IgD-negative memory B cell (primary cell): ENCODE results near the gene CPNE5. TPM values are rescaled to one million over a fixed set of nuclear protein-coding genes. Genes with fewer than 3 reads are reported as not detected.
A peak's percentile ranks its signal among the peaks of the same experiment; 100 is the strongest.
"Not testable (repeated sequence)": the region's sequence is repeated elsewhere in the genome, so short reads cannot be mapped to it uniquely, and the experiment has no call there.

Experiments
- H3K27ac Mint-ChIP-seq, 3 donors: one replicate each; pipeline ENCODE4 v1.8.0; 2020 to 2022; ENCODE audit warnings: mild to moderate bottlenecking in 3 of 3, mixed read lengths in 3 of 3, moderate library complexity in 1 of 3
- H3K27me3 Mint-ChIP-seq: one replicate; pipeline ENCODE4 v1.8.0; 2021; ENCODE audit warnings: mixed read lengths
- H3K36me3 Mint-ChIP-seq: one replicate; pipeline ENCODE4 v1.8.0; 2020; ENCODE audit warnings: mild to moderate bottlenecking, mixed read lengths
- H3K4me1 Mint-ChIP-seq, 3 donors: one replicate each; pipeline ENCODE4 v1.8.0; 2020 to 2022; ENCODE audit warnings: mixed read lengths in 3 of 3, mild to moderate bottlenecking in 1 of 3
- H3K4me3 Mint-ChIP-seq, 4 donors: one replicate each; pipeline ENCODE4 v1.8.0; 2020 to 2022; ENCODE audit warnings: mild to moderate bottlenecking in 4 of 4, mixed read lengths in 4 of 4, moderate library complexity in 3 of 4
- H3K9me3 Mint-ChIP-seq, 3 donors: one replicate each; pipeline ENCODE4 v1.8.0; 2020 to 2021; ENCODE audit warnings: mixed read lengths in 3 of 3, mild to moderate bottlenecking in 1 of 3
- polyA plus RNA-seq: library from polyadenylated mRNA; unstranded; fragments of 300-500 nt; fragmentation: Illumina TruSeq; gene quantifications from one replicate; pipeline ENCODE4 v1.2.3, GENCODE V29; 2021

The CPNE5 gene
- polyA plus RNA-seq, 1 donor from 2014 or later = 280 TPM

DNA sequence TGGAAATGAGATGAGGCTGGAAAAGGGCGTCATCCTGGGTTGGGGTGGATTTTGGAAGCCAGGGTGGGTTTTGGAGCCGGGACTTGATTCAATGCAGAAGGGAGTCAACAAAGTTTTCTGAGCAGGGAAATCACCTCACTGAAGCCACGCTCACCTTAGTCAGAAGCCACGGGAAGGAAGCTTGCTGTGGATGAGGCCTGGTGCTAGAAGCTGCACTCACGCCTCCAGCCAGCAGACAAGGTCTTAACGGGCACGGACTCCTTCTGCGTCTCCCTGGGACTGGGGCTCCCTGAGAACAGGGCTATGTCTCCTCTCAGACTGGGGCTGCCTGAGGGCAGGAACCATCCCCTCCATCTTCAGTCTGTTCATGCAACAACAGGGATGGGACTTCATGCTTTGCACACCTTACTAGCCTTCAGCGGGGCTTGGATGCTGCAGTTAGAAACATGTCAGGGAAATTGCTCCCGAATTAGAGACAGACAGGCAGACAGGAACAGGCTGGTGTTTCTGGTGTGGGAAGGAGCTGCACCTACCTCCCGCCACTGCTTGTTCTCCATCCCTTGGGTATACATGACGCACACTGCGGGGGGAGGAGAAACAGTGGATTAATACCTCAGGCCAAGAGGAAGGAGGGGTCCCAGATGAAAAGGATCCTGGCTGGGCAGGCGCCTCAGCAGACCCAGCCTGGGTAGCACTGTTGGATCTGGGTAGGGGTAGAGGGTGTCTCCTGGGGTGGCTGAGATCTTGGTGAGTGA lies 17.5 kb downstream of the CPNE5 start:
- peaks cover 0 to 3% (median 0%) of the 10 kb centered on the region in 3 donors for H3K4me1 Mint-ChIP-seq
- no peaks in the 10 kb centered on the region for H3K36me3 Mint-ChIP-seq
- peaks cover 0 to 2% (median 0%) of the 10 kb centered on the region in 3 donors for H3K9me3 Mint-ChIP-seq
- no peak overlapping the region for H3K4me3 Mint-ChIP-seq
- H3K27me3 Mint-ChIP-seq = peaks cover 20% of the 10 kb centered on the region
- peak overlapping the region in 1 of 3 donors; percentile 85 for H3K27ac Mint-ChIP-seq

DNA sequence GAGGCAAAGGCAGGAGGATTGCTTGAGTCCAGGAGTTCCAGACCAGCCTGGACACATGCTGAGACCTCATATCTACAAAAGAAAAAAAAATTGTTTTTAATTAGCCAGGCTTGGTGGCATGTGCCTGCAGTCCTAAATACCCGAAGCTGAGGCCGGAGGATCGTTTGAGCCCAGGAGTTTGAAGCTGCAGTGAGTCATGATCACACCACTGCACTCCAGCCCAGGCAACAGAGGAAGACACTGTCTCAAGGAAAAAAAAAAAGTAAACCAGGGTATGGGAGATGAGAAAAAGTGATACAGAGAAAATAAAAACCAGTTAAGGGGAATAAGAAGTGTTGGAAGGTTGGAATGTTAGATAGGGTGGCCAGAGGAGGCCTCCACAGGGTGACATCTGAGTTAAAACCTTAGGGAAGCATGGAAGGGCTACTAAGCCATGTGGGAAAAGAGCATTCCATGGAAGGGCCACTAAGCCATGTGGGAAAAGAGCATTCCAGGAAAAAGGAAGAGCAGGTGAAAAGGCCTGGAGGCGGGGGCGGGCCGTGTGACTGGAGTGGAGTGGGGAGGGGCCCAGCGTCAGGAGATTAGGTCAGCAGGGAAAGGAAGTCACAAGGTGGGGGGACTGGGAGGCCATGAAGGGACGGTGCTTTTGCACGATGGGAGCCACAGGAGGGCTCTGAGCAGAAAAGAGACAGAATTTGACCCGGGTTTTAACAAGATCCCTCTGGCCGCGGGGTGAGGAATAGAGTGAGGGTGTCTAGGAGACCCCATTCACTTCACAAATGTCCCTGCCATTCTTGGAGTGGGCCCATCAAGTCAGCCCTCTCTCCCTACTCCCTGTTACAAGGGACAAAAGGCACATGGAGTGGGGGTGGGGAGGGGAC lies 18.3 kb downstream of the CPNE5 start:
- Mint-ChIP-seq H3K4me3 (peak overlapping the region in 1 of 4 donors; percentile 71), H3K27me3 (peaks cover 13% of the 10 kb centered on the region), H3K4me1 (no peaks in the 10 kb centered on the region), H3K9me3 (peaks cover 0 to 2% (median 0%) of the 10 kb centered on the region in 3 donors), H3K27ac (no peak overlapping the region), H3K36me3 (no peaks in the 10 kb centered on the region)

DNA sequence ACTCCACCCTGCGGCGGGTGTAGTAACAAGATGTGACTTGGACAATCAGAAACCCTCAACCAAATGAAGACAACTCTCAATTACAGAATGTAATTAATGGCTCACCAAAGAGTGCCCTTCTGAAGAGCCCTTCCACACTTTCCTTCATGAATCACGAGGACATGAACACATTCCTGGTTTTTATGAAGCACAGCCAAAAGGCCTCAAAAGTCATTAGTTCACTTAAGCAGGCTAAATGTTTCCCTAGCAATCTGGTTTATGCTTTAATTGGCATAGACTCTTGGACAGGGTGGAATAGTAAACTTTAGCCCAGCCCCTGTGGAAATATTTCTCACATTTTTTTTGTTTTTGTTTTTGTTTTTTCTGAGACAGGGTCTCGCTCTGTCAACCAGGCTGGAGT lies 20.5 kb downstream of the CPNE5 start:
- Mint-ChIP-seq H3K4me3 (no peak overlapping the region), H3K27me3 (peaks cover 7% of the 10 kb centered on the region), H3K27ac (no peak overlapping the region), H3K36me3 (no peaks in the 10 kb centered on the region), H3K4me1 (no peaks in the 10 kb centered on the region), H3K9me3 (no peaks in the 10 kb centered on the region)

DNA sequence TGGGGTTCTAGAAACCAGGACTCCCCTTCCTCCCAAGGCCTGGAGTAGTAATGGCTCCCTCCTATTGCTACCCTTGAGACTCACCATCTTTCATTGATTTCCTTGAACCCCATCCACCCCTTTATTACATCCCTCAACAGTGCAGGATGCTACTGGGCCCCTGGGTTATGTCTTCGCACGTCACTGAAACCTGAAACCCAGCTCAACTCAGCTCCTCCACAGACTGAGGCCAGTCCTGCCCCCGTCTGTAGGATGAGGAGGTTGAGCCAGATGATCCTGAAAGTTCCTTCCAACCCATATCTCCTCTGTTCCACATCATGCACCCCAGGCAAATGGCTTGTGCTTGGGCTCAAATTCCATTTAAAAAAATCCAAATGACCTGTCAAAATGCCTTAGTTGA lies 21.4 kb downstream of the CPNE5 start:
- H3K9me3 Mint-ChIP-seq = no peaks in the 10 kb centered on the region
- no peaks in the 10 kb centered on the region for H3K4me1 Mint-ChIP-seq
- peaks cover 7% of the 10 kb centered on the region for H3K27me3 Mint-ChIP-seq
- H3K4me3 Mint-ChIP-seq = no peak overlapping the region
- no peak overlapping the region for H3K27ac Mint-ChIP-seq
- no peaks in the 10 kb centered on the region for H3K36me3 Mint-ChIP-seq

DNA sequence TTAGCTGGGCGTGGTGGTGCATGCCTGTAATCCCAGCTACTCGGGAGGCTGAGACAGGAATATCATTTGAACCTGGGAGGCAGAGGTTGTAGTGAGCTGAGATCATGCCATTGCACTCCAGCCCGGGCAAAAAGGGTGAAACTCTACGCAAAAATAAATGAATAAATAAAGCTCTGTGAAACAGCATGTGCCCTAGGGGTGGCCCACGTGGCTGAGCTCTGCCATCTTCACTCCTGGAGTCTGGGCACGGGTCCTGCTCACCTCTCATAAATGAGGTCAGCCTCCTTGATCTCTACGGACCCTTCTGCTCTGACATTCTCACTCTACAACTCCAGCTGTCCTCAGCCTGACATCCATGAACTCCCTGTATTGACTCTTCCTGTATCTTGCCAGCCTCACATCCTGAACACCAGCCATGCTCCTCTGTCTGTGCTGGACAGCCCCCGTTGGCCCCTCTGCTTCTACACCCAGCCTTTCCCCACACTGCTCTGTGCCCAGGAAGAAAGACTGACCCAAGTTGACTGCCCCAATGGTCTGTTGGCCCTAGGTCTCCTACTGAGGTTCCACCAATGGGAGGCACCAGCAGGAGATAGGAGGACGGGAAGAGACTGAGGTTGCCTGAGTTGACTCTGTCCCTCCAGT lies 21.9 kb downstream of the CPNE5 start:
- Mint-ChIP-seq H3K4me3 (no peak overlapping the region), H3K9me3 (no peaks in the 10 kb centered on the region)

DNA sequence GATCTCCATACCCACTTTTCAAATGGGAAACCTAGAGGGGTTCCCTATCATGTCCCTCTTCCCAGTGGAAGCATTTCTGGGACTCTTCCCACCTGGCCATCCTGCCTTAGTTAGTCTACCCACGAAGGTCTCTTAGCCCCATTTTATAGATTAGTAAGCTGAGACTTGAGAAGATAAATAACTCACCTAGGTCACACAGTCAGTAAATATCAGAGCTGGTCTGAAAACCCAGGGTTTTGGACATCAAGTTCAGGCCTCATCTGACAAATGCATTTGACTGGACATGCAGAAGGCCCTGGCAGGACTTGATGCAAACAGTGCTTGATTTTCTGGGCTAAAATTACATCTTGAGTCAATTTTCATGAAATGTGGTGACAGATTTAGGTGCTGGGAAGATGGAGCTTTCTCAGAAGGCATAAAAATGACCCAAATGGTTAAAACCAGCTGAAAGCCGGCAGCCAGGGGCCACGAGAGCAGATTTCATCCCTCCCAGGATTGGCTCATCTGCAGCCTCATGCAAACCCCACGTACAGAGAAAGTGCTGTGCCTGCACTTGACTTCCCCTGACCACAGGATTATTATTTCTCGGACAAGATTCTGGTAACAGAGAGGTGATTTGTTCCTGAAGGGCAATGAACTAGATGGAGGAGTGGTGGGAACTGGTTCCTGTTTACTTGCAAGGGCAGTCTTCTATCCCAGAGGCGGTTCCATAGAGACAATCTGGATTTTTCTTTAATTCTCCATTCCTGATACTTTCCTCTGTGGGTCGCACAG lies 23.1 kb downstream of the CPNE5 start:
- H3K36me3 Mint-ChIP-seq = no peaks in the 10 kb centered on the region
- H3K4me1 Mint-ChIP-seq = no peaks in the 10 kb centered on the region
- no peaks in the 10 kb centered on the region for H3K9me3 Mint-ChIP-seq
- H3K27ac Mint-ChIP-seq = no peak overlapping the region
- no peak overlapping the region for H3K4me3 Mint-ChIP-seq
- H3K27me3 Mint-ChIP-seq = peaks cover 3% of the 10 kb centered on the region

More for the DNA sequence above, 21.9 kb downstream of the CPNE5 start:
- H3K27ac Mint-ChIP-seq = no peak overlapping the region
- no peaks in the 10 kb centered on the region for H3K36me3 Mint-ChIP-seq
- peaks cover 7% of the 10 kb centered on the region for H3K27me3 Mint-ChIP-seq
- no peaks in the 10 kb centered on the region for H3K4me1 Mint-ChIP-seq

DNA sequence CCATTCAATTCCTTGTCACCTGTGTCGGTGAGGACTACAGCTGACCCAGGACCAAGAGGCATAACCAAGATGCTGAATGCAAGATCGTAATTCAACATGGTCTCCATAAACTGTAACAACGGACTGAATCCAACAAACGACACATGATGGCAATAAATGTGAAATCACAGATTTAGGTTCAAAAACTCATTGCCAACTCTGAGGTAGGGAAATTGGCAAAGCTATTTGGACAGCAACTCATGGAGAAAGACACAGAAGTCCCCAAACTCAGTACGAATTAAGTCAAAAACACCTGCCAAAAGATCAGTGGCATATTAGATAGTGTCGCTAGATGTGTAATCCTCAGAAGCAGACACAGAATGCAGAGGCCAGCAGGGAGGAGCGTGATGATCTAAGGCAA lies 25.0 kb downstream of the CPNE5 start:
- Mint-ChIP-seq H3K36me3 (no peaks in the 10 kb centered on the region), H3K4me1 (no peaks in the 10 kb centered on the region), H3K4me3 (no peak overlapping the region)

DNA sequence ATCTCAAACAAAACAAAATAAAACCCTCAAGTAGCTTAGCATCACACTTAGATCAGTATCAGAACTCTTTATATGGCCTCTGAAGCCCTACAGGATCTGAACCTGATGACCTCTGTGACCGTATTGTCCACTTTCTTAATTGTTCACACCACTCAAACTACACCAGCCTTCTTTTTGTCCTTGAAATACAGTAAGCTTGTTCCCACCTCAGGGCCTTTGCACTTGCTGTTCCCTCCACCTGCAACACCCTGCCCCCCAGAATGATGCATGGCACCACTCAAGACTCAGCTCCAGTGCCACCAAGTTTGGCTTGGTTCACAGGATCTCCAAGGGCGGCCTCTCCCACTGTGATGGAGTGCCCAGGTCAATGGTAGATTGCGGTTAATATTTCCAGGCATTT lies 25.7 kb downstream of the CPNE5 start:
- no peaks in the 10 kb centered on the region for H3K9me3 Mint-ChIP-seq

More for the DNA sequence above, 25.0 kb downstream of the CPNE5 start:
- Mint-ChIP-seq H3K27ac (no peak overlapping the region), H3K9me3 (no peaks in the 10 kb centered on the region), H3K27me3 (peaks cover 3% of the 10 kb centered on the region)

DNA sequence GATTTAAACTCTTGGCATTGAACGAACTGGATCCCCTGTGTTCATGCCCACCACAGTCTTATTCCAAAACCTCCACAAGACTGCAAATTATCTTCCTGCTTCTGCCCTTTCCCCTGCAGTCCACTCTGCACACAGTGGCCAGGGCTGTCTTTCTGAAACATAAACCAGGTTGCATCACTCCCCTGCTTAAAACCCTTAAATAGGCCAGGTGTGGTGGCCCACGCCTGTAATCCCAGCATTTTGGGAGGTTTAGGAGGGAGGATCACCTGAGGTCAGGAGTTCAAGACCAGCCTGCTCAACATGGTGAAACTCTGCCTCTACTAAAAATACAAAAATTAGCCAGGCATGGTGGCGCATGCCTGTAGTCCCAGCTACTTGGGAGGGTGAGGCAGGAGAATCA lies 26.2 kb downstream of the CPNE5 start:
- H3K27ac Mint-ChIP-seq = peak overlapping the region in 1 of 3 donors; percentile 19
- not testable (repeated sequence) for H3K27me3 Mint-ChIP-seq, H3K4me3 Mint-ChIP-seq, H3K4me1 Mint-ChIP-seq, H3K9me3 Mint-ChIP-seq, H3K36me3 Mint-ChIP-seq

More for the DNA sequence above, 25.7 kb downstream of the CPNE5 start:
- H3K36me3 Mint-ChIP-seq = no peaks in the 10 kb centered on the region
- peaks cover 3% of the 10 kb centered on the region for H3K27me3 Mint-ChIP-seq
- H3K4me3 Mint-ChIP-seq = peak overlapping the region in 1 of 4 donors; percentile 3
- no peaks in the 10 kb centered on the region for H3K4me1 Mint-ChIP-seq
- H3K27ac Mint-ChIP-seq = no peak overlapping the region

DNA sequence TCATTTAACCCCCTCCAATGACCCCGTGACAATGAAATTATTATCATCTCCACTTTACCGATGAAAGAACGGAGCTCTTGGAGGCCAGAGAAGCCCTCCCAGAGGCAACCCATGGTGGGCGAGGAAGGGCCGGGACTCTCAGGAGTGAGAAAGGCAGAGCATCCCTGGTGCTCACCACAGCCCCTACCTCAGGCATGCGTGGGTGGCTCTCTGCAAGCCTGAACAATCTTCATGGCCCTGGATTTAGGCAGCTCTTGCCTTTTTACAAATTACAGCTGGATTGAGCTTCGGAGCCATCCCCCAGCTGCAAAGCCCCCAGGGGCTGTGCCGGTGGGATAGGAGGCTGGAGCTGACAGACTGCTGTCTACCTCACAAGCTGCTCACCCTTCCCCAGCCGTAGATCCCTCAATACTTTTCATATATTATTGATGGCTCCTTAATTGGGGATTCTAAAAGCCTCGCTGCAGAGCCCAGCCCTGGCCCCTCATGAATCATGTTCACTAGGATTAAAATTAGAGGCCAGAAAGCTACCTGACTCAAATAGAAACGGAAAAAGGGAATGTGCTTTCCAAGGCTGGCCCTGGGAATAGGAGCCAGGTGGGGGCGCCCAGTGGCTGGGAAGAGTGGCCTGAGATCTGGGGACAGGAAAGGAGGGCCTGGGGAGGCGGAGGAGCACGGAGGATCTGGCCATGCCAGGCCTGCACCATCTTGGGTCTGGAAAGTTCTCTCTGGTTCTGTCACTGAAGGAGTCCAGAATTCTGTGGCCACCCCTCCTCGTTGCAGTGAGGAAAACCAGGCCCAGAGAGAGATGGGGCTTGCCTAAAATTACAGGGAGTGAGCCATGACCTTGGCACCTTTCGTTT lies 29.1 kb downstream of the CPNE5 start:
- Mint-ChIP-seq H3K27me3 (peaks cover 4% of the 10 kb centered on the region), H3K27ac (no peak overlapping the region), H3K9me3 (no peaks in the 10 kb centered on the region), H3K4me3 (no peak overlapping the region), H3K36me3 (peaks cover 3% of the 10 kb centered on the region), H3K4me1 (no peaks in the 10 kb centered on the region)

DNA sequence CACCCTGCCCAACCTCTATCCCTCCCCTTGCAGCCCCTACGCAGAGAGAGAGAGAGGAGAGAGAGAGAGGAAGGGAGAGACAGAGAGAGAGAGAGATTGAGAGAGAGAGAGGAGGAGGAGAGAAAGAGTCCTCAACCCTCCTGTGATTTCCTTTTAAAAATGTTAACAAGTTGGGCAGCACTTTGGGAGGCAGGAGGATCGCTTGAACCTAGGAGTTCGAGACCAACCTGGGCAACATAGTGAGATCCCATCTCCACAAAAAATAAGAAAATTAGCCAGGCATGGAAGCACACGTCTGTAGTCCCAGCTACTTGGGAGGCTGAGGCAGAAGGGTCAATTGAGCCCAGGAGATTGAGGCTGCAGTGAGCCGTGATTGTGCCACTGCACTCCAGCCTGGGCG lies 30.1 kb downstream of the CPNE5 start:
- Mint-ChIP-seq H3K36me3 (peaks cover 3% of the 10 kb centered on the region), H3K9me3 (no peaks in the 10 kb centered on the region), H3K4me1 (no peaks in the 10 kb centered on the region), H3K4me3 (no peak overlapping the region), H3K27ac (no peak overlapping the region), H3K27me3 (peaks cover 8% of the 10 kb centered on the region)

DNA sequence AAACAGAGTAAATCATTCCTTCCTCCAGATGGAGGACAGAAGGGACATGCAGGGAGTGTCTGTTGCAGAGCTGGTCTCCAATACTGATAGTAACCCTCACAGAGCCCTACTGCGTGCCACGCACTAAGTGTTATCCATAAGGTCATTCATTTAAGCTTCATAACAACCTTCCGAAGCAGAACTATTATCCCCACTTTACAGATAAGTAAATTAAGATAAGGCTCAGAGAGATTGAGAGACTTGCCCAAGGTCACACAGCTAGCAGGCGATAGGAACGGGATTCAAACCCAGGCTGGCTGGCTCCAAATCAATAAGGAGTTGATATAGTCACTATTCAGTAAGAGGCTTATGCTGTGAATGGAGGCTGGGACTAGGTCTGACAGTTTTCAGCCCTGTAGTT lies 30.6 kb downstream of the CPNE5 start:
- Mint-ChIP-seq H3K4me1 (no peaks in the 10 kb centered on the region), H3K27me3 (peaks cover 8% of the 10 kb centered on the region), H3K36me3 (peaks cover 3% of the 10 kb centered on the region), H3K27ac (no peak overlapping the region), H3K9me3 (no peaks in the 10 kb centered on the region), H3K4me3 (no peak overlapping the region)

DNA sequence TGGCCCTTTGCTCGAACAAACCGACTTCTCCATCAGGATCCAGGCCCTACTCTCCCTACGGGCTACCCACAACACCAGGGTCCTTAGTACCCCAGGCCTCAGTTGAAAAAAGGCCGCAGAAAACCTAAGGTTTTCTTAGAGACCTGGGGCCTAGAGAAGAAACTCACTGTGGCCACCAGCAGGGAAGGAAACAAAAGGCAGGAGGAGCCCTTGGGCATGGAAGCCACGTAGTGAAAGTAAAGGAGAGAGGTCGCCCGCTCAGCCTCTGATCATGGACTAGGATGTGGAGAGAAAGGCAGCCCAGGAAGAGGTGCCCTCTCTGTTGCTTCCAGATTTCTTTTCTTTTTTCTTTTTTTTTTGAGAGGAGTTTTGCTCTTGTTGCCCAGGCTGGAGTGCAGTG lies 31.5 kb downstream of the CPNE5 start:
- Mint-ChIP-seq H3K4me3 (no peak overlapping the region), H3K36me3 (peaks cover 3% of the 10 kb centered on the region), H3K4me1 (no peaks in the 10 kb centered on the region), H3K9me3 (no peaks in the 10 kb centered on the region), H3K27me3 (peaks cover 8% of the 10 kb centered on the region), H3K27ac (no peak overlapping the region)

DNA sequence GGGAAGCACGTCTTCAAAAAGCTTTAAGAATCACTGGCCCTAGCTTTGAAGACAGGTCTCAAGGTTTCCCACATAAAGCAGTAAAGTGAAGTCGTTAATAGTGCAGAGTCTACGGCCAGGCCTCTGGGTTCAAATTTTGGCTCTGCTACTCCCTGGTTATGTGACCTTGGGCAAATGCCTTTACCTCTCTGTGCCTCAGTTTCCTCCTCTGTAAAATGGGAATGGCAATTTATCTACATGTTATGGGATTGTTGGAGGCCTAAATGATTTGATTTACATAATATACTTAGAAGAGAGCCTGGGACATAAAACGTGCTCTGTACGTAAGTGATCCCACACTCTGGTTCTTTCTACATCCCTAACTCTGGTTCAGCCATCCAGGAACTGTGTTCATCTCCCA lies 32.1 kb downstream of the CPNE5 start:
- H3K27me3 Mint-ChIP-seq = peaks cover 8% of the 10 kb centered on the region
- peaks cover 3% of the 10 kb centered on the region for H3K36me3 Mint-ChIP-seq
- H3K4me1 Mint-ChIP-seq = no peaks in the 10 kb centered on the region
- no peak overlapping the region for H3K4me3 Mint-ChIP-seq
- no peaks in the 10 kb centered on the region for H3K9me3 Mint-ChIP-seq
- no peak overlapping the region for H3K27ac Mint-ChIP-seq
